ENCODE results near the gene UBE2QL1. TPM values are rescaled to one million over a fixed set of nuclear protein-coding genes. Genes with fewer than 3 reads are reported as not detected.

UBE2QL1 gene
- total and polyA plus RNA-seq, 2 donors (not counting 1 experiment from before 2014, with no cell fraction given): 0.33 to 1.7 TPM

DNA sequence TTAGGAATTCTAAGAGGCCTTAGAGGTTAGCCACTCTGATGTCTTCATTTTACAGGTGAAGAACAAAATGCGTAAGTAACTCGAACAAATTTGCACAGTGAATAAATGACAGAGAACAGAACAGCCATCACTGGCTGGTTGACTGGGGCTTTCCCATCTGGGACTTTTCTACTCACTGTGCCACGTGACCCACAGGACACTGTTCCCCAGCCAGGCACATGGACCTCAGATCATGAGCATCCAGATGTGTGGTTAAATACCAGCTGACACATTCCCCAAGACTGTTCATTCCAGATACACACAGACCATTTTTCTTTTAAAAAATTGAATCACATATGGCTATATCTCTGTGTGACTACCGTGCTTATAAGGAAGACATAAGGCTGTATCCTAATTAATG, 44.5 kb upstream of the UBE2QL1 start:
- ChIA-PET POLR2A (no interaction called here), CTCF (no interaction called here)
- H3K27me3 Mint-ChIP-seq: peaks cover 42% of the 10 kb centered on the region
- TF ChIP-seq, protein P1, sequence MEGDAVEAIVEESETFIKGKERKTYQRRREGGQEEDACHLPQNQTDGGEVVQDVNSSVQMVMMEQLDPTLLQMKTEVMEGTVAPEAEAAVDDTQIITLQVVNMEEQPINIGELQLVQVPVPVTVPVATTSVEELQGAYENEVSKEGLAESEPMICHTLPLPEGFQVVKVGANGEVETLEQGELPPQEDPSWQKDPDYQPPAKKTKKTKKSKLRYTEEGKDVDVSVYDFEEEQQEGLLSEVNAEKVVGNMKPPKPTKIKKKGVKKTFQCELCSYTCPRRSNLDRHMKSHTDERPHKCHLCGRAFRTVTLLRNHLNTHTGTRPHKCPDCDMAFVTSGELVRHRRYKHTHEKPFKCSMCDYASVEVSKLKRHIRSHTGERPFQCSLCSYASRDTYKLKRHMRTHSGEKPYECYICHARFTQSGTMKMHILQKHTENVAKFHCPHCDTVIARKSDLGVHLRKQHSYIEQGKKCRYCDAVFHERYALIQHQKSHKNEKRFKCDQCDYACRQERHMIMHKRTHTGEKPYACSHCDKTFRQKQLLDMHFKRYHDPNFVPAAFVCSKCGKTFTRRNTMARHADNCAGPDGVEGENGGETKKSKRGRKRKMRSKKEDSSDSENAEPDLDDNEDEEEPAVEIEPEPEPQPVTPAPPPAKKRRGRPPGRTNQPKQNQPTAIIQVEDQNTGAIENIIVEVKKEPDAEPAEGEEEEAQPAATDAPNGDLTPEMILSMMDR (IDR thresholded peaks at IDR 0.05): no peak
- no peak for TF ChIP-seq EZH2 (IDR thresholded peaks at IDR 0.05; ENCODE audit: borderline replicate concordance, insufficient read depth, low read depth, low read length, poor library complexity, severe bottlenecking)
- Histone ChIP-seq H3K9me3 (ENCODE audit: control extremely low read depth in 1 of 3, control insufficient read depth in 2 of 3, insufficient read depth in 1 of 3, low read length in 2 of 3) (peaks cover 0 to 2% (median 0%) of the 10 kb centered on the region in 3 donors), H4K20me1 (ENCODE audit: control insufficient read depth, insufficient read depth, low read length, poor library complexity, severe bottlenecking) (no peaks in the 10 kb centered on the region), H2AFZ (ENCODE audit: insufficient read depth, low read depth, low read length, poor library complexity, severe bottlenecking) (no peak overlapping the region), H3K79me2 (ENCODE audit: control insufficient read depth, insufficient read depth, low read length) (no peaks in the 10 kb centered on the region), H3K4me2 (replicated peaks; ENCODE audit: low read depth, low read length, poor library complexity, severe bottlenecking) (no peak overlapping the region), H3K4me1 (ENCODE audit: control insufficient read depth in 2 of 2, insufficient read depth in 2 of 2, low read length in 2 of 2) (no peaks in the 10 kb centered on the region), H3K27ac (ENCODE audit: low read length in 2 of 2) (no peak overlapping the region), H3K4me3 (ENCODE audit: control extremely low read depth in 1 of 5, extremely low read depth in 1 of 5, insufficient read depth in 1 of 5, low read depth in 2 of 5, low read length in 4 of 5) (no peak overlapping the region), H3K9ac (ENCODE audit: low read length) (no peak overlapping the region), H3K36me3 (replicated peaks in 1 of 2; ENCODE audit: control extremely low read depth in 1 of 2, control insufficient read depth in 1 of 2, extremely low read depth in 1 of 2, insufficient read depth in 2 of 2, low read length in 1 of 2) (no peaks in the 10 kb centered on the region), H3K27me3 (replicated peaks in 1 of 4; ENCODE audit: control extremely low read depth in 1 of 4, control insufficient read depth in 3 of 4, insufficient read depth in 4 of 4, low read length in 3 of 4) (peaks cover 0 to 9% (median 1%) of the 10 kb centered on the region in 4 experiments)
- no peaks in the 10 kb centered on the region for H3K4me1 Mint-ChIP-seq
- intact Hi-C loops (cut with micrococcal nuclease): no loop called here
- ATAC-seq (ENCODE audit: low read depth): no peak
- H3K4me3 Mint-ChIP-seq: no peak overlapping the region
- 88% methylated on average over 3 of the region's 4 CpGs for WGBS (ENCODE audit: insufficient coverage)
- no peak overlapping the region for H3K27ac Mint-ChIP-seq
- peaks cover under 1% of the 10 kb centered on the region for H3K9me3 Mint-ChIP-seq (ENCODE audit: insufficient read depth)
- no peak for DNase-seq

DNA sequence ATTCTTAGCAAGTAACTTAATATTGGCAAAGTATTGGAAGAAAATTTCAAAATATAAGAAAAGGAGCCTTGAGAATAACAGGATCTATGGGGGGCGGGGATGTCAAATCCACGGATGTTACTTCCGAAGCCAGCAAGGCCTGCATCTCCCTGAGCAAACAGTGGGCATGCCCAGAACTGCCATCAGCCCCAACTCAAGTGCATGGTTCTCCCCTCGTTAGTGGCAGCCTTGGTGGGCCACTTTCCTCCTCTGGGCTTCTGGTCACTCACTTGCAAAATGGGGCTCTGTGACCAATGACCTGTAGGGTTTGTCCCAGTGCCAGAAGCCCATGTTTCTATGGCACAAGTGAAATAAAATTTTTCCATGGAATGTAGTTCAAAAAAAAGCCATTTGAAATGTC, 43.1 kb upstream of the UBE2QL1 start:
- no peak for DNase-seq
- Histone ChIP-seq H3K9me3 (ENCODE audit: control extremely low read depth in 1 of 3, control insufficient read depth in 2 of 3, insufficient read depth in 1 of 3, low read length in 2 of 3) (peaks cover 0 to 3% (median 0%) of the 10 kb centered on the region in 3 donors), H3K27ac (ENCODE audit: low read length in 2 of 2) (no peak overlapping the region), H3K4me1 (ENCODE audit: control insufficient read depth in 2 of 2, insufficient read depth in 2 of 2, low read length in 2 of 2) (no peaks in the 10 kb centered on the region), H3K36me3 (replicated peaks in 1 of 2; ENCODE audit: control extremely low read depth in 1 of 2, control insufficient read depth in 1 of 2, extremely low read depth in 1 of 2, insufficient read depth in 2 of 2, low read length in 1 of 2) (no peaks in the 10 kb centered on the region), H4K20me1 (ENCODE audit: control insufficient read depth, insufficient read depth, low read length, poor library complexity, severe bottlenecking) (no peaks in the 10 kb centered on the region), H2AFZ (ENCODE audit: insufficient read depth, low read depth, low read length, poor library complexity, severe bottlenecking) (no peak overlapping the region), H3K79me2 (ENCODE audit: control insufficient read depth, insufficient read depth, low read length) (no peaks in the 10 kb centered on the region), H3K9ac (ENCODE audit: low read length) (no peak overlapping the region), H3K27me3 (replicated peaks in 1 of 4; ENCODE audit: control extremely low read depth in 1 of 4, control insufficient read depth in 3 of 4, insufficient read depth in 4 of 4, low read length in 3 of 4) (peaks cover 0 to 3% (median 1%) of the 10 kb centered on the region in 4 experiments), H3K4me3 (ENCODE audit: control extremely low read depth in 1 of 5, extremely low read depth in 1 of 5, insufficient read depth in 1 of 5, low read depth in 2 of 5, low read length in 4 of 5) (no peak overlapping the region), H3K4me2 (replicated peaks; ENCODE audit: low read depth, low read length, poor library complexity, severe bottlenecking) (no peak overlapping the region)
- TF ChIP-seq EZH2 (IDR thresholded peaks at IDR 0.05; ENCODE audit: borderline replicate concordance, insufficient read depth, low read depth, low read length, poor library complexity, severe bottlenecking): no peak
- TF ChIP-seq, protein P1 (IDR thresholded peaks at IDR 0.05): no peak
- no peak for ATAC-seq (ENCODE audit: low read depth)
- Mint-ChIP-seq H3K4me3 (no peak overlapping the region), H3K4me1 (no peaks in the 10 kb centered on the region), H3K27me3 (peaks cover 45% of the 10 kb centered on the region), H3K9me3 (ENCODE audit: insufficient read depth) (peaks cover 3% of the 10 kb centered on the region), H3K27ac (no peak overlapping the region)
- 93% methylated on average over 4 of the region's 4 CpGs for WGBS (ENCODE audit: insufficient coverage)
- ChIA-PET CTCF (no interaction called here), POLR2A (no interaction called here)
- intact Hi-C loops (cut with micrococcal nuclease): no loop called here
